Lung (tissue), 12 donors: Measurements from ENCODE around the gene NFATC2. TPM values are rescaled to one million over a fixed set of nuclear protein-coding genes. Genes with fewer than 3 reads are reported as not detected.
A peak's percentile ranks its signal among the peaks of the same experiment; 100 is the strongest.

Experiments
- ATAC-seq: fragments of 200-7000 bp; cut with Tn5 transposase; one replicate; pipeline ENCODE4 v1.9.1; 2020; ENCODE audit warnings: moderate number of reproducible peaks; ENCODE audit not compliant: insufficient read depth, low FRiP score
- DNase-seq, 3 donors: peaks; one replicate each; pipeline ENCODE4 v3.0.0-alpha.2; 2013 to 2017
- H3K27ac ChIP-seq, 2 donors: one replicate each; pipeline ENCODE4 v1.5.1; 2013; ENCODE audit warnings: mild to moderate bottlenecking in 2 of 2, moderate library complexity in 2 of 2, control low read depth in 1 of 2, inconsistent platforms in 1 of 2, low read depth in 1 of 2, low read length in 1 of 2
- H3K27me3 ChIP-seq, 3 donors: one replicate each; pipeline ENCODE4 v1.5.1; 2013; ENCODE audit warnings: low read length in 2 of 3; ENCODE audit not compliant: control insufficient read depth in 3 of 3, insufficient read depth in 3 of 3
- H3K36me3 ChIP-seq, 4 donors: one replicate each; pipeline ENCODE4 v1.5.1; 2013; ENCODE audit warnings: low read length in 4 of 4, mild to moderate bottlenecking in 1 of 4, moderate library complexity in 1 of 4; ENCODE audit not compliant: control insufficient read depth in 4 of 4, insufficient read depth in 4 of 4
- H3K4me1 ChIP-seq, 5 donors: one replicate each; pipeline ENCODE4 v1.5.1; 2013; ENCODE audit warnings: low read length in 5 of 5, mild to moderate bottlenecking in 2 of 5, moderate library complexity in 1 of 5; ENCODE audit not compliant: control insufficient read depth in 5 of 5, insufficient read depth in 5 of 5
- H3K4me3 ChIP-seq: one replicate; pipeline ENCODE4 v1.5.1; 2013; ENCODE audit warnings: mild to moderate bottlenecking, control low read depth, moderate library complexity
- H3K9ac ChIP-seq, 2 donors: one replicate each; pipeline ENCODE4 v1.5.1; 2013; ENCODE audit warnings: low read length in 2 of 2, control low read depth in 1 of 2; ENCODE audit not compliant: insufficient read depth in 1 of 2
- H3K9me3 ChIP-seq, 4 donors: one replicate each; pipeline ENCODE4 v1.5.1; 2013; ENCODE audit warnings: low read length in 3 of 4, mild to moderate bottlenecking in 1 of 4, moderate library complexity in 1 of 4; ENCODE audit not compliant: control insufficient read depth in 4 of 4, insufficient read depth in 3 of 4
- CTCF ChIP-seq: IDR thresholded peaks from 2 replicates; pipeline ENCODE4 v1.5.1; 2012; ENCODE audit warnings: mild to moderate bottlenecking; ENCODE audit errors: control extremely low read depth, extremely low read depth
- WGBS, 2 donors: extraction: QIAGEN DNeasy Blood & Tissue Kit; methylation state at CpG; one replicate each; pipeline ENCODE4 v1.1.7; 2013; 5-methylcytosine and 5-hydroxymethylcytosine counted together
- polyA plus RNA-seq, 2 donors: library from polyadenylated mRNA; stranded (reverse); fragments of 200-250 nt; gene quantifications; one replicate each; pipeline ENCODE4 v1.2.1, GENCODE V29; 2013
- total RNA-seq, 2 donors: library from RNA; depleted of rRNA in 1 of 2; stranded (reverse); fragments of >200 nt in 1 of 2; gene quantifications; one replicate each; pipeline ENCODE4 v1.2.1, GENCODE V29; 2014 to 2021
- donor health status: control.
- donor health status: control.
- donor health status: Bipolar disorder and iron deficiency.
- donor health status: healthy.
- donor health status: DM: yes; HTN: yes; CAD: no.

NFATC2 gene
- total and polyA plus RNA-seq, 4 donors, result 1.3 to 8.7 (median 4.7) TPM

DNA sequence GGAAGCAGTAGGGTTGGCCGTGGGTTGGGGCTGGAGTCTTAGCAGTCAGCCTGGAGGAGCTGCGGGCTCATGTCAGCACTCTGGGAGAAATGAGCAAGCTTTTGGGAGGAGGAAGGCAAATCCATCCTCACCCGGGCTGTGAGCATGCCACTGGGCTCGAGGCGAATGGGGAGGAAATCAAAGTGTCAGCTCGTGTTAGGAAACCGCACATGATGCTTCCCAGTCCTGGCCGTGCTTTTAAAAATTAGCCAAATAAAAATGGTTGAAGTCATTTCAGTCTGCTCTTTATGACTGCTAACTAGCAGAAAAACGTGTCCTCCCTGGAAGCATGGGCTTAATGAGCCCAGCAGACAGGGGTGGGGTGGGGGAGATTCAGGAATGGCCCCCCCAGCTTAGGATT is 98.1 kb downstream of the NFATC2 start:
- no peak for TF ChIP-seq CTCF
- Histone ChIP-seq H3K4me3 (no peak overlapping the region), H3K36me3 (no peaks in the 10 kb centered on the region), H3K9ac (no peak overlapping the region), H3K27me3 (no peaks in the 10 kb centered on the region), H3K4me1 (peaks cover 0 to 24% (median 3%) of the 10 kb centered on the region in 5 donors), H3K9me3 (no peaks in the 10 kb centered on the region), H3K27ac (no peak overlapping the region)
- peak in 2 of 3 donors; percentile 56 to 63 for DNase-seq
- 80 to 82% methylated on average over 9 of the region's 9 CpGs for WGBS, 2 donors
- ATAC-seq, result no peak

GRCh38 chr20:51442602-51443001 is 99.9 kb downstream of the NFATC2 start:
- 95 to 96% methylated on average over 6 of the region's 6 CpGs for WGBS, 2 donors
- no peak for ATAC-seq
- no peaks in the 10 kb centered on the region for H3K9me3 ChIP-seq
- no peak for TF ChIP-seq CTCF
- no peaks in the 10 kb centered on the region for H3K27me3 ChIP-seq
- no peaks in the 10 kb centered on the region for H3K36me3 ChIP-seq
- no peak overlapping the region for H3K4me3 ChIP-seq
- no peak overlapping the region for H3K27ac ChIP-seq
- H3K9ac ChIP-seq, result no peak overlapping the region
- peaks cover 0 to 22% (median 3%) of the 10 kb centered on the region in 5 donors for H3K4me1 ChIP-seq
- DNase-seq, result no peak

DNA sequence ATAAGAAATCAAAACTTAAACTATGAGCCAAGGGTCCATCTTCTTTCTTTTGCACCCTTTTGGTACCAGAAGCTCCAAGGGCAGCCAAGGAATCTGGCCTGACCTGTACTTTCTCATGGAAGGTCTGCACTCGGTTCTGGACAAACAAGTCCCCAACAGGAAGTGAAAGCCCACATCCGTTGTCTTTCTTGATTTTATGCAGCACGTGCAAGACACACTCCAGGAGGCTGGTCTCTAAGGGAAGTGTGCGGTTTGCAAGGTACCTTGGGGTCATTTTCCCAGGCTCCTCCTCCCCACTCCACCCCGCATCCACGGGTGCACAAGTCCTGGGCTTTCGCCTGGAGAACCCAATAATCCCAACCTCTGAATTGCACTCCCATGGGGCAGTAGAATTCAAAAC is 101.9 kb downstream of the NFATC2 start:
- WGBS, 2 donors, result 56 to 63% methylated on average over 7 of the region's 7 CpGs
- no peak overlapping the region for H3K4me3 ChIP-seq
- no peak for ATAC-seq

More for the DNA sequence above, 101.9 kb downstream of the NFATC2 start:
- Histone ChIP-seq H3K36me3 (no peaks in the 10 kb centered on the region), H3K9me3 (no peaks in the 10 kb centered on the region), H3K27me3 (no peaks in the 10 kb centered on the region), H3K9ac (no peak overlapping the region), H3K27ac (no peak overlapping the region), H3K4me1 (peaks cover 0 to 8% (median 0%) of the 10 kb centered on the region in 5 donors)
- no peak for DNase-seq
- TF ChIP-seq CTCF, result no peak
